Measurements from ENCODE around the gene NTSR2. TPM values are rescaled to one million over a fixed set of nuclear protein-coding genes. Genes with fewer than 3 reads are reported as not detected.

Gene NTSR2
- total and polyA plus RNA-seq, 4 donors = not detected

GRCh38 chr2:11636593-11637295, 33.3 kb downstream of the NTSR2 start:
- no peak for DNase-seq (ENCODE audit: low spot score)
- TF ChIP-seq GABPA (IDR thresholded peaks at IDR 0.05 in 1 of 2, conservative IDR thresholded peaks at IDR 0.05 in 1 of 2) = no peak
- no peak overlapping the region for H3K4me3 ChIP-seq (ENCODE audit: low read depth in 1 of 3, low read length in 3 of 3)
- no peaks in the 10 kb centered on the region for H3K27me3 ChIP-seq (ENCODE audit: control insufficient read depth in 4 of 4, insufficient read depth in 4 of 4, low read length in 3 of 4)
- no peak overlapping the region for H3K9ac ChIP-seq (ENCODE audit: low read depth in 1 of 2, low read length in 2 of 2)
- 86% methylated on average over 11 of the region's 11 CpGs for WGBS
- H3K9me3 ChIP-seq (ENCODE audit: control insufficient read depth in 4 of 4, low read length in 3 of 4) = no peaks in the 10 kb centered on the region
- H3K4me1 ChIP-seq (ENCODE audit: control insufficient read depth in 4 of 4, insufficient read depth in 4 of 4, low read length in 3 of 4) = no peaks in the 10 kb centered on the region
- H3K27ac ChIP-seq (ENCODE audit: low read depth in 1 of 2, low read length in 2 of 2) = no peak overlapping the region
- peaks cover 0 to 10% (median 4%) of the 10 kb centered on the region in 4 donors for H3K36me3 ChIP-seq (ENCODE audit: control insufficient read depth in 4 of 4, insufficient read depth in 3 of 4, low read depth in 1 of 4, low read length in 3 of 4)

- Histone ChIP-seq H3K4me1 (ENCODE audit: control insufficient read depth in 4 of 4, insufficient read depth in 4 of 4, low read length in 3 of 4) (no peaks in the 10 kb centered on the region), H3K4me3 (ENCODE audit: low read depth in 1 of 3, low read length in 3 of 3) (no peak overlapping the region), H3K9ac (ENCODE audit: low read depth in 1 of 2, low read length in 2 of 2) (no peak overlapping the region), H3K27me3 (ENCODE audit: control insufficient read depth in 4 of 4, insufficient read depth in 4 of 4, low read length in 3 of 4) (no peaks in the 10 kb centered on the region), H3K27ac (ENCODE audit: low read depth in 1 of 2, low read length in 2 of 2) (no peak overlapping the region), H3K9me3 (ENCODE audit: control insufficient read depth in 4 of 4, low read length in 3 of 4) (no peaks in the 10 kb centered on the region), H3K36me3 (ENCODE audit: control insufficient read depth in 4 of 4, insufficient read depth in 3 of 4, low read depth in 1 of 4, low read length in 3 of 4) (peaks cover 0 to 15% (median 4%) of the 10 kb centered on the region in 4 donors)
- TF ChIP-seq HNF4A (conservative IDR thresholded peaks at IDR 0.05) (no peak), FOXA2 (IDR thresholded peaks at IDR 0.05) (no peak), RAD21 (IDR thresholded peaks at IDR 0.05) (no peak)
- WGBS = 97% methylated on average over 15 of the region's 15 CpGs
- DNase-seq (ENCODE audit: low spot score) = no peak
Measured at GRCh38 chr2:11635141-11635540, 34.9 kb downstream of the NTSR2 start.

GRCh38 chr2:11634584-11634983, 35.4 kb downstream of the NTSR2 start:
- H3K9me3 ChIP-seq (ENCODE audit: control insufficient read depth in 4 of 4, low read length in 3 of 4) = no peaks in the 10 kb centered on the region
- H3K27ac ChIP-seq (ENCODE audit: low read depth in 1 of 2, low read length in 2 of 2) = no peak overlapping the region
- DNase-seq (ENCODE audit: low spot score) = no peak
- no peak overlapping the region for H3K9ac ChIP-seq (ENCODE audit: low read depth in 1 of 2, low read length in 2 of 2)
- H3K36me3 ChIP-seq (ENCODE audit: control insufficient read depth in 4 of 4, insufficient read depth in 3 of 4, low read depth in 1 of 4, low read length in 3 of 4) = peaks cover 0 to 17% (median 4%) of the 10 kb centered on the region in 4 donors
- no peaks in the 10 kb centered on the region for H3K4me1 ChIP-seq (ENCODE audit: control insufficient read depth in 4 of 4, insufficient read depth in 4 of 4, low read length in 3 of 4)
- no peaks in the 10 kb centered on the region for H3K27me3 ChIP-seq (ENCODE audit: control insufficient read depth in 4 of 4, insufficient read depth in 4 of 4, low read length in 3 of 4)
- no peak for TF ChIP-seq RAD21 (IDR thresholded peaks at IDR 0.05)
- no peak for TF ChIP-seq FOXA2 (IDR thresholded peaks at IDR 0.05)
- TF ChIP-seq NR2F2 (IDR thresholded peaks at IDR 0.05) = no peak
- TF ChIP-seq RXRA (IDR thresholded peaks at IDR 0.05) = no peak
- no peak for TF ChIP-seq HNF4A (conservative IDR thresholded peaks at IDR 0.05)
- TF ChIP-seq TAF1 (conservative IDR thresholded peaks at IDR 0.05) = no peak
- TF ChIP-seq CTCF (IDR thresholded peaks at IDR 0.05; ENCODE audit: low read depth, low read length, missing input control) = no peak
- TF ChIP-seq EGR1 (IDR thresholded peaks at IDR 0.05; ENCODE audit: low read depth in 2 of 2) = no peak
- TF ChIP-seq GABPA (IDR thresholded peaks at IDR 0.05 in 1 of 2, conservative IDR thresholded peaks at IDR 0.05 in 1 of 2) = no peak
- no peak for TF ChIP-seq MAX (IDR thresholded peaks at IDR 0.05)
- TF ChIP-seq ZBTB33 (IDR thresholded peaks at IDR 0.05) = no peak
- H3K4me3 ChIP-seq (ENCODE audit: low read depth in 1 of 3, low read length in 3 of 3) = no peak overlapping the region
- WGBS = 94% methylated on average over 15 of the region's 15 CpGs
